HEK293T (cell line): ENCODE measurements around the gene ACAA1.

Experiments used
- ARNT ChIP-seq: fragments of 450-650 bp; IDR thresholded peaks from 2 replicates; pipeline ENCODE4 v1.6.1; 2017; ENCODE audit warnings: mild to moderate bottlenecking
- BHLHE40 ChIP-seq: fragments of 450-650 bp; IDR thresholded peaks from 2 replicates; pipeline ENCODE4 v1.6.1; 2016; ENCODE audit warnings: mild to moderate bottlenecking, moderate library complexity, borderline replicate concordance
- ELF4 ChIP-seq: fragments of 450-650 bp; IDR thresholded peaks from 2 replicates; pipeline ENCODE4 v1.6.1; 2017; ENCODE audit warnings: antibody characterized with exemption
- FOXA1 ChIP-seq: fragments of 450-650 bp; IDR thresholded peaks from 2 replicates; pipeline ENCODE4 v1.6.1; 2016; ENCODE audit warnings: mild to moderate bottlenecking
- FOXK2 ChIP-seq: fragments of 450-650 bp; IDR thresholded peaks from 2 replicates; pipeline ENCODE4 v1.6.1; 2016; ENCODE audit warnings: mild to moderate bottlenecking
- FOXM1 ChIP-seq: fragments of 450-650 bp; IDR thresholded peaks from 2 replicates; pipeline ENCODE4 v1.6.1; 2017; ENCODE audit warnings: mild to moderate bottlenecking, borderline replicate concordance
- HDGF ChIP-seq: fragments of 450-650 bp; IDR thresholded peaks from 2 replicates; pipeline ENCODE4 v1.6.1; 2017; ENCODE audit warnings: antibody characterized with exemption, borderline replicate concordance
- L3MBTL2 ChIP-seq: fragments of 450-650 bp; conservative IDR thresholded peaks from 2 replicates; pipeline ENCODE4 v1.6.1; 2016; ENCODE audit warnings: mild to moderate bottlenecking
- LEF1 ChIP-seq: fragments of 450-650 bp; IDR thresholded peaks from 2 replicates; pipeline ENCODE4 v1.6.1; 2017; ENCODE audit warnings: mild to moderate bottlenecking, borderline replicate concordance
- NFRKB ChIP-seq: fragments of 450-650 bp; IDR thresholded peaks from 2 replicates; pipeline ENCODE4 v1.6.1; 2016; ENCODE audit warnings: mild to moderate bottlenecking, moderate library complexity
- SP1 ChIP-seq: fragments of 450-650 bp; IDR thresholded peaks from 2 replicates; pipeline ENCODE4 v1.6.1; 2017
- SUZ12 ChIP-seq: fragments of 450-650 bp; IDR thresholded peaks from 2 replicates; pipeline ENCODE4 v1.6.1; 2016; ENCODE audit warnings: mild to moderate bottlenecking
- ZNF384 ChIP-seq: fragments of 450-650 bp; IDR thresholded peaks from 2 replicates; pipeline ENCODE4 v1.6.1; 2016
- TF ChIP-seq, protein P1 (sequence below): fragments of 450-650 bp; IDR thresholded peaks from 2 replicates; pipeline ENCODE4 v1.6.1; 2016

DNA sequence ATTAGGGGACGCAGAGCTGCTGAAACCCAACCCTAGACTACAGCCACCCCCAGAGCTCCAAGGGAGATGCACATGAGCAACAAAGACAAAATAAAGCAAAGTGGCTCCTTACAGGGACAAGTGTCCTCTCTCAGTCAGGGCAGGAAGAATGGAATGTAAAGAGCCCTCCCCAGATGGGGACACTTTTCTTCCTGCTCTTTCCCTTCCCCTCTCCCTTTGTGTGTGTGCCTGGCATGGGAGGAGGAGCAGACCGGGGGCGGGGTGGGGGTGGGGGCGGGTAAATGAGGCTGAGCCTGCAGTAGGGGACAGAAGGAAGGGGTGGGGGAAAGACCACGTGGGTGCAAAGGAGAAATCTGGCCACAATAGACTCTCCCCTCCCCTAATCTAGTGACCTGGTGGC lies 37.4 kb downstream of the ACAA1 start:
- TF ChIP-seq SUZ12 (no peak), FOXK2 (no peak), BHLHE40 (no peak), LEF1 (no peak), SP1 (no peak), ELF4 (no peak), ARNT (no peak), L3MBTL2 (no peak), FOXA1 (no peak), ZNF384 (no peak), FOXM1 (no peak), NFRKB (no peak), HDGF (no peak)
- TF ChIP-seq, protein P1, sequence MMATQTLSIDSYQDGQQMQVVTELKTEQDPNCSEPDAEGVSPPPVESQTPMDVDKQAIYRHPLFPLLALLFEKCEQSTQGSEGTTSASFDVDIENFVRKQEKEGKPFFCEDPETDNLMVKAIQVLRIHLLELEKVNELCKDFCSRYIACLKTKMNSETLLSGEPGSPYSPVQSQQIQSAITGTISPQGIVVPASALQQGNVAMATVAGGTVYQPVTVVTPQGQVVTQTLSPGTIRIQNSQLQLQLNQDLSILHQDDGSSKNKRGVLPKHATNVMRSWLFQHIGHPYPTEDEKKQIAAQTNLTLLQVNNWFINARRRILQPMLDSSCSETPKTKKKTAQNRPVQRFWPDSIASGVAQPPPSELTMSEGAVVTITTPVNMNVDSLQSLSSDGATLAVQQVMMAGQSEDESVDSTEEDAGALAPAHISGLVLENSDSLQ: no peak
